Posterior vena cava (tissue), 2 donors: ENCODE measurements around the gene S100Z. TPM values are rescaled to one million over a fixed set of nuclear protein-coding genes. Genes with fewer than 3 reads are reported as not detected.
"Not testable (repeated sequence)": the region's sequence is repeated elsewhere in the genome, so short reads cannot be mapped to it uniquely, and the experiment has no call there.

ENCODE experiments used
- DNase-seq: peaks from one replicate; pipeline ENCODE4 v3.0.0-alpha.2; 2020; ENCODE audit warnings: low spot score
- intact Hi-C, 2 donors: fragments of 100-400 bp; cut with DNase I; formaldehyde crosslinking; loops; one replicate each; pipeline versions ENCODE4 v1.14.1 to v1.14.2; 2022 to 2023
- long read RNA-seq, 2 donors: library from polyadenylated mRNA; unstranded; transcript quantifications; one replicate each; pipeline ENCODE4 v2.0.0, GENCODE V29; 2020 to 2021
- total RNA-seq, 2 donors: library from RNA; stranded (reverse); fragmentation: NEBNext Ultra II Directional; extraction: Animal tissue kit (Norgen Biotek cat#: 25700); gene quantifications; one replicate each; pipeline ENCODE4 v1.2.1, GENCODE V29; 2021
- donor health status: DM: yes; HTN: yes; CAD: no.
- donor health status: DM: yes; HTN: yes; CAD: no.

The S100Z gene
- under 1 TPM; 0.79 to 0.81 TPM for total RNA-seq
- long read RNA-seq, donor 1, result 0 reads
- long read RNA-seq, donor 2, result 0 reads

GRCh38 chr5:76849419-76850291 lies at the start of gene S100Z:
Gene S100Z (plus strand): TSS chr5:76850014. CDS start chr5:76875360, 25,346 bp downstream.
- intact Hi-C loops, result no loop called here
- no peak for DNase-seq

- no peak for DNase-seq
- intact Hi-C loops, result no loop called here
These were observed 49.2 kb upstream of the S100Z start for GRCh38 chr5:76800579-76800978.

GRCh38 chr5:76801159-76801802 lies 48.5 kb upstream of the S100Z start:
- DNase-seq, result peak; percentile 82
- intact Hi-C loops, result no loop called here

- DNase-seq, result no peak
These were observed 48.0 kb upstream of the S100Z start for GRCh38 chr5:76801803-76802195.

GRCh38 chr5:76804266-76804665 lies 45.5 kb upstream of the S100Z start:
- intact Hi-C loops, result no loop called here
- DNase-seq, result no peak

More at GRCh38 chr5:76801803-76802195, 48.0 kb upstream of the S100Z start:
- intact Hi-C loops, result no loop called here

GRCh38 chr5:76805821-76806505 lies 43.9 kb upstream of the S100Z start:
- no peak for DNase-seq

GRCh38 chr5:76807296-76807695 lies 42.5 kb upstream of the S100Z start:
- no peak for DNase-seq
- intact Hi-C loops, result no loop called here

More at GRCh38 chr5:76805821-76806505, 43.9 kb upstream of the S100Z start:
- intact Hi-C loops, result no loop called here

GRCh38 chr5:76808141-76808691 lies 41.6 kb upstream of the S100Z start:
- DNase-seq, result no peak
- intact Hi-C loops, result no loop called here

- no peak for DNase-seq
- intact Hi-C loops, result no loop called here
These were observed 40.7 kb upstream of the S100Z start for GRCh38 chr5:76809141-76809540.

- DNase-seq, result no peak
These were observed 39.6 kb upstream of the S100Z start for GRCh38 chr5:76810236-76810635.

GRCh38 chr5:76811214-76811613 lies 38.6 kb upstream of the S100Z start:
- DNase-seq, result no peak
- intact Hi-C loops, result no loop called here

More at GRCh38 chr5:76810236-76810635, 39.6 kb upstream of the S100Z start:
- intact Hi-C loops, result no loop called here

- intact Hi-C loops, DNase-seq: not testable (repeated sequence)
These were observed 37.6 kb upstream of the S100Z start for GRCh38 chr5:76812209-76812608.

- intact Hi-C loops, result no loop called here
- DNase-seq, result no peak
These were observed 35.7 kb upstream of the S100Z start for GRCh38 chr5:76813982-76814562.

GRCh38 chr5:76816110-76816831 lies 33.5 kb upstream of the S100Z start:
- DNase-seq, result no peak
- intact Hi-C loops, result no loop called here

- peak; percentile 86 for DNase-seq
- intact Hi-C loops, result no loop called here
These were observed 30.7 kb upstream of the S100Z start, which contains the start of gene F2RL1 for GRCh38 chr5:76818844-76819831. Gene F2RL1 (plus strand): TSS chr5:76819030. CDS start chr5:76819183, 153 bp downstream.

- intact Hi-C loops, result no loop called here
- DNase-seq, result no peak
These were observed 29.8 kb upstream of the S100Z start for GRCh38 chr5:76819851-76820525.

- intact Hi-C loops, result no loop called here
These were observed 29.3 kb upstream of the S100Z start for GRCh38 chr5:76820526-76820890.

More at GRCh38 chr5:76820526-76820890, 29.3 kb upstream of the S100Z start:
- no peak for DNase-seq
